ENCODE data around the gene ADGRE3.

DNA sequence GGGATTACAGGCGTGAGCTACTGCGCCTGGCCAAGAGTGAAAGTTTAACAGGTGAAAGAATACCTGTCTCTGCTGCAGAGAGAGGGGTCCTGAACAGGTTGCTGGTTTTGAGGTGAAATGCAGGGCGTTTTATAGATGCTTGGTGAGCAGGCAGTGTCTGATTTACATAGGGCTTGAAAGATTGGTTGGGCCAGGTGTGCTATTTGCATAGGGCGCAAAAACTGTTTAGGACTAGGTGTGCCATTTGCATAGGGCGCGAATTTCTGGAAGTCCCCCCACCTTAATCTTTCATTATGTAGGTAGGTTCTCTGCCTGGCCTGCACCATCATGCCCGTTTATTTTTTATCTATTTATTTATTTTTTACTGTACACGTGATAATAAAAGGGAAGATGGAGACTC lies 98.3 kb downstream of the ADGRE3 start:
- TF ChIP-seq, protein P1, sequence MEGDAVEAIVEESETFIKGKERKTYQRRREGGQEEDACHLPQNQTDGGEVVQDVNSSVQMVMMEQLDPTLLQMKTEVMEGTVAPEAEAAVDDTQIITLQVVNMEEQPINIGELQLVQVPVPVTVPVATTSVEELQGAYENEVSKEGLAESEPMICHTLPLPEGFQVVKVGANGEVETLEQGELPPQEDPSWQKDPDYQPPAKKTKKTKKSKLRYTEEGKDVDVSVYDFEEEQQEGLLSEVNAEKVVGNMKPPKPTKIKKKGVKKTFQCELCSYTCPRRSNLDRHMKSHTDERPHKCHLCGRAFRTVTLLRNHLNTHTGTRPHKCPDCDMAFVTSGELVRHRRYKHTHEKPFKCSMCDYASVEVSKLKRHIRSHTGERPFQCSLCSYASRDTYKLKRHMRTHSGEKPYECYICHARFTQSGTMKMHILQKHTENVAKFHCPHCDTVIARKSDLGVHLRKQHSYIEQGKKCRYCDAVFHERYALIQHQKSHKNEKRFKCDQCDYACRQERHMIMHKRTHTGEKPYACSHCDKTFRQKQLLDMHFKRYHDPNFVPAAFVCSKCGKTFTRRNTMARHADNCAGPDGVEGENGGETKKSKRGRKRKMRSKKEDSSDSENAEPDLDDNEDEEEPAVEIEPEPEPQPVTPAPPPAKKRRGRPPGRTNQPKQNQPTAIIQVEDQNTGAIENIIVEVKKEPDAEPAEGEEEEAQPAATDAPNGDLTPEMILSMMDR (IDR thresholded peaks at IDR 0.05), result no peak
- TF ChIP-seq POLR2A (IDR thresholded peaks at IDR 0.05), result no peak
